Measurements from ENCODE around the gene ALDH1A2. TPM values are rescaled to one million over a fixed set of nuclear protein-coding genes. Genes with fewer than 3 reads are reported as not detected.

Gene ALDH1A2
- polyA plus RNA-seq, 1 of the 3 experiments (the other 2 are of a cell fraction), result not detected

DNA sequence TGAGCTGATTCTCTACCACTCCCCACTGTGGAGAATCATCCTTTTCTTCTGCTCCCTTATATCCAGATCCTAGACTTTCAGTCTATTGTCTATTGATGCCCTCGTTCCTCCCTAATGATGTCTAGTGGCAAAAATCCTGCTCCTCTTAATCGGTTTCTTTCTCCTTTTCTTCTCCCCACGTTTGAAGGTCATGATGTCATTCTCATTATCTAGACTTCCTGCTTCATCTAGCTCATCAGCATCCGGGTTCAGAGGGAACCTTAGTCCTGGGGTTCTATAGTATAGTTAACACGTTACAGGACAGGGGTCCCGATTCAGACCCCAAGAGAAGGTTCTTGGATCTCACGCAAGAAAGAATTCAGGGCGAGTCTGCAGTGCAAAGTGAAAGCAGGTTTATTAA lies 14.9 kb upstream of the ALDH1A2 start:
- POLR2A ChIA-PET, result no interaction called here
- no peak overlapping the region for H2AFZ ChIP-seq (ENCODE audit: low read depth)
- no peak overlapping the region for H3K4me3 ChIP-seq (ENCODE audit: low read depth in 2 of 2, low read length in 1 of 2)
- no peaks in the 10 kb centered on the region for H3K79me2 ChIP-seq (ENCODE audit: insufficient read depth)
- TF ChIP-seq, protein P1, sequence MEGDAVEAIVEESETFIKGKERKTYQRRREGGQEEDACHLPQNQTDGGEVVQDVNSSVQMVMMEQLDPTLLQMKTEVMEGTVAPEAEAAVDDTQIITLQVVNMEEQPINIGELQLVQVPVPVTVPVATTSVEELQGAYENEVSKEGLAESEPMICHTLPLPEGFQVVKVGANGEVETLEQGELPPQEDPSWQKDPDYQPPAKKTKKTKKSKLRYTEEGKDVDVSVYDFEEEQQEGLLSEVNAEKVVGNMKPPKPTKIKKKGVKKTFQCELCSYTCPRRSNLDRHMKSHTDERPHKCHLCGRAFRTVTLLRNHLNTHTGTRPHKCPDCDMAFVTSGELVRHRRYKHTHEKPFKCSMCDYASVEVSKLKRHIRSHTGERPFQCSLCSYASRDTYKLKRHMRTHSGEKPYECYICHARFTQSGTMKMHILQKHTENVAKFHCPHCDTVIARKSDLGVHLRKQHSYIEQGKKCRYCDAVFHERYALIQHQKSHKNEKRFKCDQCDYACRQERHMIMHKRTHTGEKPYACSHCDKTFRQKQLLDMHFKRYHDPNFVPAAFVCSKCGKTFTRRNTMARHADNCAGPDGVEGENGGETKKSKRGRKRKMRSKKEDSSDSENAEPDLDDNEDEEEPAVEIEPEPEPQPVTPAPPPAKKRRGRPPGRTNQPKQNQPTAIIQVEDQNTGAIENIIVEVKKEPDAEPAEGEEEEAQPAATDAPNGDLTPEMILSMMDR (IDR thresholded peaks at IDR 0.05), result no peak
- TF ChIP-seq NRF1 (IDR thresholded peaks at IDR 0.05; ENCODE audit: low read depth, low read length), result no peak
- CTCF ChIA-PET, result interaction anchor here (2.6 to 3.1 kb wide), 2 partner anchors 10 to 14 kb away, joined by 12 to 14 read pairs; partner anchors contain the start of gene ALDH1A2
- H3K9ac ChIP-seq, result no peak overlapping the region
- no peak overlapping the region for H3K4me2 ChIP-seq
- WGBS (ENCODE audit: low lambda C conversion rate), result 53% methylated on average over 8 of the region's 8 CpGs
- no peaks in the 10 kb centered on the region for H4K20me1 ChIP-seq (ENCODE audit: insufficient read depth)
- no peaks in the 10 kb centered on the region for H3K9me2 ChIP-seq
- H3K27ac ChIP-seq (ENCODE audit: low read depth in 2 of 2, low read length in 1 of 2), result no peak overlapping the region
- DNase-seq, result no peak
- 0 out of 2 replicates have a peak, but pooled peaks cover 5% of the 10 kb centered on the region for H3K27me3 ChIP-seq (ENCODE audit: insufficient read depth)
- H3K9me3 ChIP-seq, result no peaks in the 10 kb centered on the region
- no peaks in the 10 kb centered on the region for H3F3A ChIP-seq (replicated peaks; ENCODE audit: insufficient read depth)
- no peaks in the 10 kb centered on the region for H3K36me3 ChIP-seq (replicated peaks in 1 of 2; ENCODE audit: control insufficient read depth in 1 of 2, insufficient read depth in 2 of 2, low read length in 1 of 2)
- H3K4me1 ChIP-seq (ENCODE audit: control insufficient read depth in 1 of 2, insufficient read depth in 2 of 2, low read depth in 1 of 2, low read length in 1 of 2), result no peaks in the 10 kb centered on the region; a peak in 1 of 4 replicates

DNA sequence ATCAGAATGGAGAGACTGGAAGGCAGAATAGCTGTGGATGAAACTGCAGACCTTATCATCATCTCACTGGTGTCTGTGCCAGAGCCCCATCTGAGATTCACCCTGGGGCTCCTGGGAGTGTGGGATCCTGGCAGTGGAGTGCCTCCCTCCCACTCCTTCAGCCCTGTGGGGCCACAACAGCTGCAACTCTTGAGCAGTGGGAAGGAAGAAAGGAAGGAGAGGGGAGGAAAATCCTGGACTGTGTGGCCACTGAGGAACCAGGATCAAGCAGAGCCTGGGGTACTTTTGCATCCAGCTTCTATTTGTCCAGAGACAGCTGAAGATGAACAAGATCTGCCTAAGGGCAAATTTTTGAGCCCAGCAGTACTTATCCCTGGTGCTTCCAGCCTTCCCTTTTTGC lies 13.1 kb upstream of the ALDH1A2 start:
- TF ChIP-seq, protein P2, sequence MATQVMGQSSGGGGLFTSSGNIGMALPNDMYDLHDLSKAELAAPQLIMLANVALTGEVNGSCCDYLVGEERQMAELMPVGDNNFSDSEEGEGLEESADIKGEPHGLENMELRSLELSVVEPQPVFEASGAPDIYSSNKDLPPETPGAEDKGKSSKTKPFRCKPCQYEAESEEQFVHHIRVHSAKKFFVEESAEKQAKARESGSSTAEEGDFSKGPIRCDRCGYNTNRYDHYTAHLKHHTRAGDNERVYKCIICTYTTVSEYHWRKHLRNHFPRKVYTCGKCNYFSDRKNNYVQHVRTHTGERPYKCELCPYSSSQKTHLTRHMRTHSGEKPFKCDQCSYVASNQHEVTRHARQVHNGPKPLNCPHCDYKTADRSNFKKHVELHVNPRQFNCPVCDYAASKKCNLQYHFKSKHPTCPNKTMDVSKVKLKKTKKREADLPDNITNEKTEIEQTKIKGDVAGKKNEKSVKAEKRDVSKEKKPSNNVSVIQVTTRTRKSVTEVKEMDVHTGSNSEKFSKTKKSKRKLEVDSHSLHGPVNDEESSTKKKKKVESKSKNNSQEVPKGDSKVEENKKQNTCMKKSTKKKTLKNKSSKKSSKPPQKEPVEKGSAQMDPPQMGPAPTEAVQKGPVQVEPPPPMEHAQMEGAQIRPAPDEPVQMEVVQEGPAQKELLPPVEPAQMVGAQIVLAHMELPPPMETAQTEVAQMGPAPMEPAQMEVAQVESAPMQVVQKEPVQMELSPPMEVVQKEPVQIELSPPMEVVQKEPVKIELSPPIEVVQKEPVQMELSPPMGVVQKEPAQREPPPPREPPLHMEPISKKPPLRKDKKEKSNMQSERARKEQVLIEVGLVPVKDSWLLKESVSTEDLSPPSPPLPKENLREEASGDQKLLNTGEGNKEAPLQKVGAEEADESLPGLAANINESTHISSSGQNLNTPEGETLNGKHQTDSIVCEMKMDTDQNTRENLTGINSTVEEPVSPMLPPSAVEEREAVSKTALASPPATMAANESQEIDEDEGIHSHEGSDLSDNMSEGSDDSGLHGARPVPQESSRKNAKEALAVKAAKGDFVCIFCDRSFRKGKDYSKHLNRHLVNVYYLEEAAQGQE (IDR thresholded peaks at IDR 0.05; ENCODE audit: low read depth, low read length), result no peak
- no peak for TF ChIP-seq TAF1 (IDR thresholded peaks at IDR 0.05; ENCODE audit: borderline replicate concordance, low read depth, low read length)
- TF ChIP-seq RXRA (IDR thresholded peaks at IDR 0.05; ENCODE audit: borderline replicate concordance, low read depth), result no peak
- TF ChIP-seq, protein P3, sequence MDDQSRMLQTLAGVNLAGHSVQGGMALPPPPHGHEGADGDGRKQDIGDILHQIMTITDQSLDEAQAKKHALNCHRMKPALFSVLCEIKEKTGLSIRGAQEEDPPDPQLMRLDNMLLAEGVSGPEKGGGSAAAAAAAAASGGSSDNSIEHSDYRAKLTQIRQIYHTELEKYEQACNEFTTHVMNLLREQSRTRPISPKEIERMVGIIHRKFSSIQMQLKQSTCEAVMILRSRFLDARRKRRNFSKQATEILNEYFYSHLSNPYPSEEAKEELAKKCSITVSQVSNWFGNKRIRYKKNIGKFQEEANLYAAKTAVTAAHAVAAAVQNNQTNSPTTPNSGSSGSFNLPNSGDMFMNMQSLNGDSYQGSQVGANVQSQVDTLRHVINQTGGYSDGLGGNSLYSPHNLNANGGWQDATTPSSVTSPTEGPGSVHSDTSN (IDR thresholded peaks at IDR 0.05), result no peak
- TF ChIP-seq, protein P1 (IDR thresholded peaks at IDR 0.05), result no peak
- TF ChIP-seq JUND (IDR thresholded peaks at IDR 0.05), result no peak
- TF ChIP-seq NRF1 (IDR thresholded peaks at IDR 0.05; ENCODE audit: low read depth, low read length), result no peak
- no peak for TF ChIP-seq TCF12 (IDR thresholded peaks at IDR 0.05)
- no peak for TF ChIP-seq RCOR1 (IDR thresholded peaks at IDR 0.05; ENCODE audit: low read length)
- no peak for TF ChIP-seq MEF2A (IDR thresholded peaks at IDR 0.05; ENCODE audit: borderline replicate concordance, low read depth)
- TF ChIP-seq RAD21 (IDR thresholded peaks at IDR 0.05; ENCODE audit: low read length), result no peak
- TF ChIP-seq YY1 (IDR thresholded peaks at IDR 0.05; ENCODE audit: low read depth), result no peak
- no peak overlapping the region for H2AFZ ChIP-seq (ENCODE audit: low read depth)
- H3K9me3 ChIP-seq, result no peaks in the 10 kb centered on the region
- no peak overlapping the region for H3K4me2 ChIP-seq
- H3F3A ChIP-seq (replicated peaks; ENCODE audit: insufficient read depth), result no peaks in the 10 kb centered on the region
- no peaks in the 10 kb centered on the region for H3K36me3 ChIP-seq (replicated peaks in 1 of 2; ENCODE audit: control insufficient read depth in 1 of 2, insufficient read depth in 2 of 2, low read length in 1 of 2)
- peak; percentile 8 for DNase-seq
- no peak overlapping the region for H3K9ac ChIP-seq
- no peak overlapping the region for H3K27ac ChIP-seq (ENCODE audit: low read depth in 2 of 2, low read length in 1 of 2)
- H4K20me1 ChIP-seq (ENCODE audit: insufficient read depth), result no peaks in the 10 kb centered on the region
- no peaks in the 10 kb centered on the region for H3K9me2 ChIP-seq
- CTCF ChIA-PET, result interaction anchor here (2.1 to 3.1 kb wide), 4 partner anchors 8 to 218 kb away, joined by 7 to 15 read pairs (median 11); partner anchors contain the start of gene ALDH1A2
- H3K4me3 ChIP-seq (ENCODE audit: low read depth in 2 of 2, low read length in 1 of 2), result no peak overlapping the region
- no peaks in the 10 kb centered on the region; a peak in 1 of 4 replicates for H3K4me1 ChIP-seq (ENCODE audit: control insufficient read depth in 1 of 2, insufficient read depth in 2 of 2, low read depth in 1 of 2, low read length in 1 of 2)
- H3K79me2 ChIP-seq (ENCODE audit: insufficient read depth), result no peaks in the 10 kb centered on the region
- POLR2A ChIA-PET, result no interaction called here
- H3K27me3 ChIP-seq (ENCODE audit: insufficient read depth), result 0 out of 2 replicates have a peak, but pooled peaks cover 5% of the 10 kb centered on the region
